GM15510 (cell line): ENCODE measurements around the gene SLC24A3.

Experiments
- POLR2A ChIP-seq: IDR thresholded peaks from 3 replicates; pipeline ENCODE4 v1.6.1; 2011; ENCODE audit warnings: borderline replicate concordance; ENCODE audit not compliant: insufficient read length; ENCODE audit errors: extremely low read depth

The SLC24A3 gene

GRCh38 chr20:19322061-19322985 lies 109.9 kb downstream of the SLC24A3 start:
- no peak for TF ChIP-seq POLR2A

GRCh38 chr20:19327401-19327800 lies 115.0 kb downstream of the SLC24A3 start:
- TF ChIP-seq POLR2A, result no peak

GRCh38 chr20:19328676-19329075 lies 116.2 kb downstream of the SLC24A3 start:
- no peak for TF ChIP-seq POLR2A

- TF ChIP-seq POLR2A, result no peak
Measured at GRCh38 chr20:19330038-19330437, 117.6 kb downstream of the SLC24A3 start.

GRCh38 chr20:19330731-19331130 lies 118.3 kb downstream of the SLC24A3 start:
- TF ChIP-seq POLR2A, result no peak

- TF ChIP-seq POLR2A, result no peak
Measured at GRCh38 chr20:19333563-19333962, 121.1 kb downstream of the SLC24A3 start.

- no peak for TF ChIP-seq POLR2A
Measured at GRCh38 chr20:19335341-19335740, 122.9 kb downstream of the SLC24A3 start.

- no peak for TF ChIP-seq POLR2A
Measured at GRCh38 chr20:19335916-19336315, 123.5 kb downstream of the SLC24A3 start.

- TF ChIP-seq POLR2A, result no peak
Measured at GRCh38 chr20:19336631-19337030, 124.2 kb downstream of the SLC24A3 start.

- no peak for TF ChIP-seq POLR2A
Measured at GRCh38 chr20:19338380-19338779, 125.9 kb downstream of the SLC24A3 start.

GRCh38 chr20:19338960-19339359 lies 126.5 kb downstream of the SLC24A3 start:
- TF ChIP-seq POLR2A, result no peak

- no peak for TF ChIP-seq POLR2A
Measured at GRCh38 chr20:19341348-19342053, 129.1 kb downstream of the SLC24A3 start.

- no peak for TF ChIP-seq POLR2A
Measured at GRCh38 chr20:19344341-19344740, 131.9 kb downstream of the SLC24A3 start.

- no peak for TF ChIP-seq POLR2A
Measured at GRCh38 chr20:19347943-19348456, 135.6 kb downstream of the SLC24A3 start.

- no peak for TF ChIP-seq POLR2A
Measured at GRCh38 chr20:19348582-19348981, 136.1 kb downstream of the SLC24A3 start.
